Stimulated activated memory B cell treated with anti-CD40 and anti-IgM and Interleukin-4, amounts not matched to agents 10 μg/mL and 1 μg/mL and 100 μg/mL, for 72 hours (primary cell): Measurements from ENCODE around the gene GALNT16.
"Not testable (repeated sequence)": the region's sequence is repeated elsewhere in the genome, so short reads cannot be mapped to it uniquely, and the experiment has no call there.

Source experiments
- ATAC-seq: fragments of 150-1000 bp; cut with Tn5 transposase; 2 replicates; pipeline ENCODE4 v1.10.0; 2021
- H3K27ac Mint-ChIP-seq: one replicate; pipeline ENCODE4 v1.8.0; 2022; ENCODE audit warnings: mild to moderate bottlenecking, mixed read lengths
- H3K27me3 Mint-ChIP-seq: one replicate; pipeline ENCODE4 v1.8.0; 2022; ENCODE audit warnings: mixed read lengths
- H3K36me3 Mint-ChIP-seq: one replicate; pipeline ENCODE4 v1.8.0; 2022; ENCODE audit warnings: mixed read lengths
- H3K4me1 Mint-ChIP-seq: one replicate; pipeline ENCODE4 v1.8.0; 2022; ENCODE audit warnings: mixed read lengths
- H3K4me3 Mint-ChIP-seq: one replicate; pipeline ENCODE4 v1.8.0; 2022; ENCODE audit warnings: mild to moderate bottlenecking, moderate library complexity, mixed read lengths
- H3K9me3 Mint-ChIP-seq: one replicate; pipeline ENCODE4 v1.8.0; 2022; ENCODE audit warnings: mixed read lengths

Gene GALNT16

GRCh38 chr14:69363055-69363454, 103.1 kb downstream of the GALNT16 start:
- Mint-ChIP-seq H3K4me1 (peaks cover 25% of the 10 kb centered on the region), H3K9me3 (no peaks in the 10 kb centered on the region), H3K27me3 (no peaks in the 10 kb centered on the region), H3K27ac (no peak overlapping the region), H3K4me3 (no peak overlapping the region), H3K36me3 (peaks cover 10% of the 10 kb centered on the region)
- no peak for ATAC-seq

- Mint-ChIP-seq H3K27ac (no peak overlapping the region), H3K36me3 (peaks cover 10% of the 10 kb centered on the region), H3K27me3 (no peaks in the 10 kb centered on the region), H3K4me3 (no peak overlapping the region), H3K9me3 (no peaks in the 10 kb centered on the region), H3K4me1 (peaks cover 16% of the 10 kb centered on the region)
- no peak for ATAC-seq
Observed at GRCh38 chr14:69363964-69364363, 104.0 kb downstream of the GALNT16 start.

- H3K4me3 Mint-ChIP-seq: no peak overlapping the region
Observed at GRCh38 chr14:69364378-69364777, 104.4 kb downstream of the GALNT16 start.

DNA sequence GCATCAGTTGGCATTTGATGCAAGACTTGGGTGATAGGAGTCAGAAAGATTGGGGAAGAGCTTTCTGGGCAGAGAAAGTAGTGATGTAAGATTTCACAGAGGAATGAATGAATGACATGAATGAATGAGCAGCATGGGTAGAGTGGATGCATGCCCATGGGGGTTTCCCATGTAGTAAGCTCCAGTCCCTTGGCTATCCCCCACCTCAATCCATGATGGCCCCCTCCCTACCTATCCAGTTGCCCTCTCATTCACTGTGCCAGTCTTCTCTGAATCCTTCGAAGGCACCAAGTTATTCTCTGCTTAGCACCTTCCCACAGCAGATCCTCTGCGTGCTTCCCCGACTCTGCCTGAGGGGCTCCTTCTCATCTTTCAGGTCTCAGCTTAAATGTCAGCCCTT, 106.1 kb downstream of the GALNT16 start:
- H3K27ac Mint-ChIP-seq: no peak overlapping the region
- H3K4me1 Mint-ChIP-seq: peaks cover 3% of the 10 kb centered on the region
- peaks cover 10% of the 10 kb centered on the region for H3K36me3 Mint-ChIP-seq
- no peaks in the 10 kb centered on the region for H3K27me3 Mint-ChIP-seq
- no peak for ATAC-seq
- H3K9me3 Mint-ChIP-seq: no peaks in the 10 kb centered on the region
- H3K4me3 Mint-ChIP-seq: no peak overlapping the region

More at GRCh38 chr14:69364378-69364777, 104.4 kb downstream of the GALNT16 start:
- peaks cover 13% of the 10 kb centered on the region for H3K4me1 Mint-ChIP-seq
- no peaks in the 10 kb centered on the region for H3K27me3 Mint-ChIP-seq
- peaks cover 10% of the 10 kb centered on the region for H3K36me3 Mint-ChIP-seq
- H3K9me3 Mint-ChIP-seq: no peaks in the 10 kb centered on the region
- H3K27ac Mint-ChIP-seq: no peak overlapping the region
- ATAC-seq: no peak

- peaks cover 11% of the 10 kb centered on the region for H3K36me3 Mint-ChIP-seq
- H3K4me3 Mint-ChIP-seq: no peak overlapping the region
- H3K9me3 Mint-ChIP-seq: no peaks in the 10 kb centered on the region
- H3K4me1 Mint-ChIP-seq: no peaks in the 10 kb centered on the region
- no peak for ATAC-seq
- H3K27ac Mint-ChIP-seq: no peak overlapping the region
- H3K27me3 Mint-ChIP-seq: no peaks in the 10 kb centered on the region
Observed at GRCh38 chr14:69366761-69367160, 106.8 kb downstream of the GALNT16 start.

- H3K27ac Mint-ChIP-seq: no peak overlapping the region
- H3K4me3 Mint-ChIP-seq: no peak overlapping the region
- H3K36me3 Mint-ChIP-seq: peaks cover 27% of the 10 kb centered on the region
- H3K27me3 Mint-ChIP-seq: no peaks in the 10 kb centered on the region
- no peak for ATAC-seq
- H3K9me3 Mint-ChIP-seq: no peaks in the 10 kb centered on the region
- H3K4me1 Mint-ChIP-seq: no peaks in the 10 kb centered on the region
Observed at GRCh38 chr14:69368381-69368780, 108.4 kb downstream of the GALNT16 start.

GRCh38 chr14:69370061-69370460, 110.1 kb downstream of the GALNT16 start:
- Mint-ChIP-seq H3K9me3 (no peaks in the 10 kb centered on the region), H3K4me3 (no peak overlapping the region), H3K27ac (no peak overlapping the region), H3K4me1 (no peaks in the 10 kb centered on the region), H3K36me3 (peaks cover 44% of the 10 kb centered on the region), H3K27me3 (no peaks in the 10 kb centered on the region)
- ATAC-seq: no peak

GRCh38 chr14:69372146-69372545, 112.2 kb downstream of the GALNT16 start:
- H3K27me3 Mint-ChIP-seq: no peaks in the 10 kb centered on the region
- H3K36me3 Mint-ChIP-seq: peaks cover 58% of the 10 kb centered on the region
- ATAC-seq: no peak
- H3K9me3 Mint-ChIP-seq: no peaks in the 10 kb centered on the region
- no peak overlapping the region for H3K27ac Mint-ChIP-seq
- H3K4me1 Mint-ChIP-seq: no peaks in the 10 kb centered on the region
- H3K4me3 Mint-ChIP-seq: no peak overlapping the region

DNA sequence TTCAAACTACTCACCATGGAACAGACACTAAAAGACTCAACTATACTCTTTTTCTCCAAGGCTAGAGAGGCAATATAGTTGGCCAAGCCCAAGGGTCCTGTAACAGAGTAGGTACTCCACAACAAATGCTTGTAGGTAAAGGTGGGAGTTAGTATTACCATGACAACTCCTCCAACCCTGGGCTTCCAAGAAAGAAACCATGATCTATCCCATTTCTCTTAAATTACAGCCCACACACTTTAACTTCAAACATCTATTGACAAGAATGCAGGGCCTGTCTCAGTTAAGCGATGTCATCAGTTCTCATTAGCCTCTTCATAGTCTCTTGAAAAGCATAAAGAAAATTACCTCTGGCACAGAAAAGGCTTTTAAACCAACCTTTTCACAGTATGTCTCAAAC, 113.1 kb downstream of the GALNT16 start:
- H3K4me1 Mint-ChIP-seq: no peaks in the 10 kb centered on the region
- H3K36me3 Mint-ChIP-seq: peaks cover 58% of the 10 kb centered on the region
- H3K4me3 Mint-ChIP-seq: no peak overlapping the region
- no peak for ATAC-seq
- no peaks in the 10 kb centered on the region for H3K9me3 Mint-ChIP-seq
- H3K27me3 Mint-ChIP-seq: no peaks in the 10 kb centered on the region
- no peak overlapping the region for H3K27ac Mint-ChIP-seq

GRCh38 chr14:69374235-69374634, 114.3 kb downstream of the GALNT16 start:
- Mint-ChIP-seq H3K36me3 (peaks cover 65% of the 10 kb centered on the region), H3K9me3 (no peaks in the 10 kb centered on the region), H3K27ac (no peak overlapping the region), H3K4me1 (peaks cover 7% of the 10 kb centered on the region), H3K27me3 (no peaks in the 10 kb centered on the region), H3K4me3 (no peak overlapping the region)
- ATAC-seq: no peak

DNA sequence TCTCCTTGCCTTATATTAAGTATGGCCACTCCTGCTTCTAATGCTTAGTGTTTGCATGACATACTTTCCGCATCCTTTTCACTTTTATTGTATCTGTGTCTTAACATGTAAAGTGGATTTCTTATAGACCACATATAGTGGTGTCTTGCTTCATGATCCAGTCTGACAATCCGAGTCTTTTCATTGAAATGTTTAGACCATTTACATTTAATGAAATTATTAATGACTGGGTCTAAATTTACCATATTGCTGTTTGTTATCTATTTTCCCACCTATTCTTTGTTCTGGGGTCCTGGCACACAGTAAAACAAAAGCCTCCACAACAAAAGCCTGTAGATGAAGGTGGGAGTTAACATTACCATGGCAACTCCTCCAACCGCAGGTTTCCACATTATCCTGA, 115.2 kb downstream of the GALNT16 start:
- no peak overlapping the region for H3K4me3 Mint-ChIP-seq
- H3K4me1 Mint-ChIP-seq: peaks cover 7% of the 10 kb centered on the region
- H3K27me3 Mint-ChIP-seq: no peaks in the 10 kb centered on the region
- H3K36me3 Mint-ChIP-seq: peaks cover 74% of the 10 kb centered on the region
- no peak overlapping the region for H3K27ac Mint-ChIP-seq
- no peaks in the 10 kb centered on the region for H3K9me3 Mint-ChIP-seq
- ATAC-seq: no peak

DNA sequence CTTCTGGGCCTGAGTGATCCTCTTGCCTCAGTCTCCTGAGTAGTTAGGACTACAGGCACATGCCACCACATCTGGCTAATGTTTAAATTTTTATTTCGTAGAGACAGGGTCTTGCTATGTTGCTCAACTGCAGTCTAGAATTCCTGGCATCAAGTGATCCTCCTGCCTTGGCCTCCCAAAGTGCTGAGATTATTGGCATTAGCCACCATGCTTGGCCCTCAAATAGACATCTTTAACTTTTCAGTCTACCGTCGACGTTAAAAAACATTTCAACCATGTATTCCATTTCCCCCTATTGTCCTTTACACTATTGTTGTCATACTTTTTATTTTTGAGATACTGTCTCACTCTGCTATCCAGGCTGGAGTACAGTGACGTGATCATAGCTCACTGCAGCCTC, 115.8 kb downstream of the GALNT16 start:
- Mint-ChIP-seq H3K9me3 (no peaks in the 10 kb centered on the region), H3K4me3 (no peak overlapping the region), H3K27me3 (no peaks in the 10 kb centered on the region), H3K27ac (no peak overlapping the region), H3K36me3 (peaks cover 79% of the 10 kb centered on the region), H3K4me1 (peaks cover 7% of the 10 kb centered on the region)
- no peak for ATAC-seq

DNA sequence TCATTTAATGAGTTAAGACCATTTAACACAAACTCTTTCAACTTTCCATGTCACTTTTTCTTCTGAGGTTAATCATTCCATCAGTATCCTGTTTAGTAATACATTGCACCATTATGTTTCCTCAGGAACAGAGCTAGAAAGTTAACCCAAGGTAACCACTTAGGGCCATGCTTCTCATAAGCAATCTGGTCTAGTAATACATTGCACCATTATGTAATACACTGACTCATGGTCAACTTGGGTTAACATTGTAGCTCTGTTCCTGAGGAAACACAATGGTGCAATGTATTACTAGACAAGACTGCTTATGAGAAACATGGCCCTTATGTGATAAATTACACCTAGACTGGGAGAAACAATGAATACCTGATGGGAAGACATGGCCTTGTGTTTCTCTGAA, 116.5 kb downstream of the GALNT16 start:
- no peak overlapping the region for H3K4me3 Mint-ChIP-seq
- no peaks in the 10 kb centered on the region for H3K9me3 Mint-ChIP-seq
- H3K36me3 Mint-ChIP-seq: peaks cover 79% of the 10 kb centered on the region
- peaks cover 7% of the 10 kb centered on the region for H3K4me1 Mint-ChIP-seq
- no peaks in the 10 kb centered on the region for H3K27me3 Mint-ChIP-seq
- ATAC-seq: no peak
- H3K27ac Mint-ChIP-seq: no peak overlapping the region

DNA sequence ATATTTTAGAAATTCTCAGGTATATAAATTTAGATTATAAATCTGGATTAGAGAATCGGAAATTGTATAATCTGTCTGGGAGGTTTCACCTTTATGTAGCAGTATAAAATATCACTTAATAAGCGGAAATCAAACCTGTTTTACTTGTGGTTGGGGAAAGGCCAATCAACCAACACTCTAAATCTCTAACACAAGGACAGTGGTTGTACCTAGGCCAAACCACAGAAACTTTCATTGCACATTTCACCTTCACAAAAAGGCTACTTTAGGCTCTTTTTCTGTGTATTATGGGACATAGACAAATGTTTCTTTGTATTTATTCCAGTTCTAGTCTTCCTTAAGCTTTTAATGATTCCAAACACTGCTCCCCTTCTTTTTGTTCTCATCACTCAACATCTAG, 118.3 kb downstream of the GALNT16 start:
- H3K9me3 Mint-ChIP-seq: no peaks in the 10 kb centered on the region
- H3K4me3 Mint-ChIP-seq: no peak overlapping the region

GRCh38 chr14:69387311-69387710, 127.4 kb downstream of the GALNT16 start:
- H3K9me3 Mint-ChIP-seq: no peaks in the 10 kb centered on the region
- peaks cover 64% of the 10 kb centered on the region for H3K36me3 Mint-ChIP-seq
- no peaks in the 10 kb centered on the region for H3K27me3 Mint-ChIP-seq
- H3K4me3 Mint-ChIP-seq: no peak overlapping the region
- peaks cover 33% of the 10 kb centered on the region for H3K4me1 Mint-ChIP-seq
- no peak overlapping the region for H3K27ac Mint-ChIP-seq
- ATAC-seq: no peak

More for the DNA sequence above, 118.3 kb downstream of the GALNT16 start:
- no peak for ATAC-seq
- H3K36me3 Mint-ChIP-seq: peaks cover 63% of the 10 kb centered on the region
- H3K27ac Mint-ChIP-seq: no peak overlapping the region
- H3K4me1 Mint-ChIP-seq: peaks cover 7% of the 10 kb centered on the region
- no peaks in the 10 kb centered on the region for H3K27me3 Mint-ChIP-seq

- ATAC-seq: not testable (repeated sequence)
- H3K4me3 Mint-ChIP-seq: peak overlapping the region; percentile 55
Observed at GRCh38 chr14:69391400-69391799, 131.4 kb downstream of the GALNT16 start.

GRCh38 chr14:69392481-69392880, 132.5 kb downstream of the GALNT16 start:
- peaks cover 72% of the 10 kb centered on the region for H3K4me1 Mint-ChIP-seq
- ATAC-seq: peak; percentile 78
- no peaks in the 10 kb centered on the region for H3K9me3 Mint-ChIP-seq
- peaks cover 74% of the 10 kb centered on the region for H3K36me3 Mint-ChIP-seq
- peak overlapping the region; percentile 82 for H3K27ac Mint-ChIP-seq
- H3K27me3 Mint-ChIP-seq: no peaks in the 10 kb centered on the region
- peak overlapping the region; percentile 50 for H3K4me3 Mint-ChIP-seq

More at GRCh38 chr14:69391400-69391799, 131.4 kb downstream of the GALNT16 start:
- H3K9me3 Mint-ChIP-seq, H3K27me3 Mint-ChIP-seq: not testable (repeated sequence)
- H3K36me3 Mint-ChIP-seq: peaks cover 82% of the 10 kb centered on the region
- peak overlapping the region; percentile 82 for H3K27ac Mint-ChIP-seq
- H3K4me1 Mint-ChIP-seq: peaks cover 62% of the 10 kb centered on the region
